HL-60/S4 treated with retinoic acid at 250 ng/mL for 4 days and 3 days (cell line): Measurements from ENCODE around the gene TMCO6.
"Not testable (repeated sequence)": the region's sequence is repeated elsewhere in the genome, so short reads cannot be mapped to it uniquely, and the experiment has no call there.

Experiments used
- in situ Hi-C: fragments of 300-500 bp; cut with MboI; formaldehyde crosslinking; loops from 2 replicates; pipeline ENCODE4 v1.7.0; 2022; ENCODE audit warnings: low sequenced_read_pairs

The TMCO6 gene

DNA sequence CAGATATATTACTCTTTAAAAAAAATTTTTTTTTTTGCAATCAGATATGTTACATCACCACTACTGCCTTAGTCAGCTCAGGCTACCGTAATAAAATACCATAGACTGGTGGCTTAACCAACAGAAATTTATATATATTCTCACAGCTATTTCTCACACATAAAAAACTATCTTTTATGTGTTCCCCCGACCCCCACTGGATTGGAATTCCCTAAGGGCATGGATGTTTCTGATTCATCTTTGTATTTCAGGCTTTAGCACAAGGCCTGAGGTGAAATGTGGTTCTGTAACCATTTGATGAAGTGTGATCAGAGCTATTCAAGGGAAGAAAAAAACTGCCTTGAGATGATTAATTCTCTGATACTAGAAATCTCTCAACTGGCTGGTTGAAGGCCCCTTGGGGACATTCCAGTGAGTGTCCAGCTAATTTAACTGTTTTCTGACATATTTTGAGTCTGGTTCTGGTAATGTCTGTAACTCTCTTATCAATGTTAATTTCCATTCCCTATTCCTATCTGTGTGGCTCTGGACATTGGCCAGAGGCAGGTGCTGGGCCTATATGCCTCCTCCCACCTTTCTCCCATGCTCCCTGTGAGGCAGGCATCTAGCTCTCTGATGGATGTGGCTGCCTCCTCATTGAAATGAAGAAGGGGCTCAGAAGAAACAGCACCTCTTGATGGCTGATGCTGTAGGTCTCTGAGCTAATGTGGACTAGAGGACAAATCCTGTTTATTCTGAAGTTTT is 8.8 kb upstream of the TMCO6 start:
- in situ Hi-C loops, result no loop called here

DNA sequence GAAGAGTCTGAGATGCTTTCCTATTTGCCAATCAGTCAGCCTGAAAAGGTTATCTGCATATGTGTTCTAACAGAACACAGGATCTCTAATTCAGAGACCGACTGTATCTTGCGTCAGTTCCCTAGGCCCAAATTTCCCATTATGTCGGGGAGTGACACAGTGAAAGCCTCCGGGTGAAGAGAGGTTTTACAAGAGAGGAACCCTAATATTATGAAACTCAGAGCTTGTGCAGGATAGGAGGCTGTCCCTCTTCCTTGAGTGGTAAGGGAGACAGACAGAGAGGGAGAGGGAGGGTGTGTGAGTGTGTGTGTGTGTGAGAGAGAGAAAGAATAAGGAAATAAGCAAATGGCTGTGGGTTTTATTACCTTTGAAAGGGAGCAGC is 8.2 kb upstream of the TMCO6 start:
- in situ Hi-C loops, result no loop called here

DNA sequence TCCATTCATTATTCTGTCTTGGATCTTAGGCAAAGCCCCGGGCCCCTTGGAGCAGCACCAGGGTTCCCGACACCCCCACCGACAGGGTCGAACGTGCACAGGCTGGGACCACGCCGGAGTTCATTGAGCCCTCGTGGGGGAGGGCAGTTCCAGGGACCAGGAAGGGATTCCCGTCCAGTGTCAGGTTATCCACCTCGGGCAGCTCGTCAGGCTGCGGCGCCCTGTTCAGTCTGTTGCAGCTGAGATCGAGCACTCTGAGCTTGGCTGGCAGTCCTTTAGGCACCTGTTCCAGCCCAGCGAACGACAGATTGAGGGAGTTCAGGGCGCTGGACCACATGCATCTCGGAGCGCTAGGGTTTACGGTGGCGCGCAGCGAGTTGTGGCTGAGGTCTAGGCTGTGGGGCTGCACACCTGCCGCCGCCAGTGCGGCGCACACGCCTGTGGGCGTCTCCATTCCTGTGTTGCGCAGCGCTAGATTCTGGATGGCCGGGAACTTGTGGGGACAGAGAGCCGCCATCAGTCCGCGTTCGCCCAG is 7.4 kb upstream of the TMCO6 start:
- in situ Hi-C loops, result no loop called here

DNA sequence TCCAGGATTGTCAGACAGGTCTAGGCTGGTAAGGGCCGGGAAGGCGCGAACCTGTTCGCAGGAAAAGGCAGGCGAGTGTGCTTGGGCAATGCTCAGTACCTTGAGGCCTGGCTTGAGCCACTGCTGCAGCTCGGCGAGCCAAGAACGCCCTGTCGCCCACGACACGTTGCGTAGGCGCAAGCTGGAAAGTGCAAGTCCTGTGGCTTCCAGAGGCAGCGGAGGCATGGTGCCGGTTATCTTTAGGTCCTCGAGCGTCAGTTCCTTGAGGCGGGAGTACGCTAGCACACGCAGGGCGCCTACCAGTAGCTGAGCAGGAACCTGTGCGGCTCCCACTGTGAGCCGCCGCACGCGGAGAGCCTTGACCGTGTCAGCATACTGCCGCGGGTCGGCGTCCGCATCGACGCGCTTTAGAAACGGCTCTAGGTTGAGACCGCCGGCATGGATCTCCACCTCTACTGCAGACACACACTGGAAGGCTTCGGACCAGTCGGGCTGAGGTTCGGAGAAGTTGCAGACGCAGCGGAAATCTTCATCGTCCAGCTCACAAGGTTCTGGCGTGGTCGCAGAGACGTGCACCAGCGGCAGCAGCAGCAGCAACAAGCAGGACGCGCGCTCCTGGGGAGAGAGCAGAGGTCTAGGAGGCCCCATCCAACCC is 6.8 kb upstream of the TMCO6 start:
- in situ Hi-C loops, result no loop called here

DNA sequence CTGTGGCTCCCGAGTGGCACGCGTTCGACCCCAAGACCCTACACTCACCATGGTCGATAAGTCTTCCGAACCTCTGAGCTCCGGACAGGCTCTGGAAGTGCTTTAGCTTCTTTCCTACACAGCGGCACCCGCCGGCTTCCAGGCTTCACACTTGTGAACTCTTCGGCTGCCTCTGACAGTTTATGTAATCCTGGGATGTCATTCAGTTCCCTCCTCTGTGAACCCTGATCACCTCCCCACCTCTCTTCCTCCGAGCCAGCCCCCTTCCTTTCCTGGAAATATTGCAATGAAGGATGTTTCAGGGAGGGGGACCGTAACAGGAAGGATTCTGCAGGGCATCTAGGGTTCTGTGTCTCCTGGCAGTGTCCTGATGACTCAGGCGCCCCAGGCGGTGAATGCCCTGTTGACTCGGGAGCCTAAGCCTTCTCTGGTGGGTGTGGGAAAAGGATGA is 6.2 kb upstream of the TMCO6 start, which contains the start of gene CD14:
Gene CD14, minus strand, starts transcription at position 155 of the 451 bp plus-strand sequence. Its CDS starts 104 bp downstream, at position 51.
- in situ Hi-C loops, result no loop called here

DNA sequence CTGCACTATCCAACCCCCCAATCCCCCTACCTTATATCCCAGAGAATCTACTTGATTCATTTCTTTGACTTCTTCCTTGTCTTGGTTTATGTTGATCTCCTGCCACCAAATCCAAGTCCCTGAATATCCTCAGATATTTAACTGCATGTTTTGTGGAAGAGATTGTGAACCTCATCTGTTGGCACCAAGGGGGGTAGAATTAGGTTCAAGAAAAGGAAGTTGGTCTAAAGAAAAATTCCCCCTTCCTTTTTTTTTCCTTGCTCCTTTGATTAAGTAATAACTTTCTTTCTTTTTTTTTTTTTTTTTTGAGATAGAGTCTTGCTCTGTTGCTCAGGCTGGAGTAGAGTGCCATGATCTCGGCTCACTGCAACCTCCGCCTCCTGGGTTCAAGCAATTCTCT is 5.8 kb upstream of the TMCO6 start:
- in situ Hi-C loops, result no loop called here

DNA sequence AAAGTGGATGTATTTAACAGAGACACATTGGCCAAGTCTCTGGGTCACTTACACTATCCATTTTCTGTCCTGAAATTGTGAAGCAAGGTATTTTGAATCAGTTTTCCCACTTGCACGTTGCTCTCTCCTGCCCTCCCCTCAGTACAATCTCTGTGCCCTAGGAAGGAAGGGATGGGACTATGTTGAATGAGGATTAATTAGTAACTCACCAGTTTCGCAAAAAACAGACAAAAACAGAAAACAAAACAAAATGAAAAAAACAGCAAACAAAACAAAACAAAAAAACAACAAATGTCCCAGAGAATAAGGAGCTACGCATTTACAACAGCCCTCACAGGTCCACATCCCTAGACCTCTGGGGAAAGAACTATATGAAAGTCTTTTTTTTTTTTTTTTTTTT is 5.1 kb upstream of the TMCO6 start:
- in situ Hi-C loops, result no loop called here

DNA sequence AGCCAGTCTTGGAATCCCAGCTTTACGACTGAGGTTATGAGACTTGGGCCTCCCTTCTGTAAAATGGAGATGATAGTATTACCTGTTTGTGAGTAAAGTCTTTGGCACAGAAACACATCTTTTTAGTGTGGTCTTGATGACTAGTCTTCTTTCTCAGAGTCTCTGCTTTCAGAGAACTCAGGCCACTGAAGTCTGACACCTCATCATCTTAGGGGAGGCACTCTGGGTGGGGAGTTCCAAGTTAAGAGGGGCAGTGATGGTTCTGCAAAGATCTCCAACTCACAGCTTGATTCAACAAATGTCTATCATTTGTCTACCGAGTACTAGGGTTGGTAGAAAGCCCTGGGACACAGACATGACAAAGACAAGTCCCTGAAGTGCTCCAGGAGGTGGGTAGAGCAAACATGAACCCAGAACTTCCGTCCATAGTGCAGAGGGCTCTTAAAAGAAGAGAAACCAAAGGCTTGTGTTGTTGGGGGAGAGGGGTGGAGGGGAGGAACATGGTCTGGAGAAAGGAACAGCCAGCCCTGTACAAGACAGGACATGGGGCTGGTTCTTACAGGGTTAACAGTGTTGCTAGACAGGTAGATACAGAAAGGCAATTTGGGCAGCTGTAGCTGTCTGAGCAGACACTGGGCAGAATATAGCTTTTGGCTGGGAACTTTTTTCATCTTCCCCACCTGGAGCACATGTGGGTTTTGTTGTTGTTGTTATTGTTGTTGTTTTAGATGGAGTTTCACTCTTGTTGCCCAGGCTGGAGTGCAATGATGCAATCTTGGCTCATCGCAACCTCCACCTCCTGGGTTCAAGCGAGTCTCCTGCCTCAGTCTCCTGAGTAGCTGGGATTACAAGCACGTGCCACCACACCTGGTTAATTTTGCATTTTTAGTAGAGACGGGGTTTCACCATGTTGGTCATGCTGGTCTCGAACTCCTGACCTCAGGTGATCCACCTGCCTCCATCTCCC is 3.7 kb upstream of the TMCO6 start:
- in situ Hi-C loops, result no loop called here

DNA sequence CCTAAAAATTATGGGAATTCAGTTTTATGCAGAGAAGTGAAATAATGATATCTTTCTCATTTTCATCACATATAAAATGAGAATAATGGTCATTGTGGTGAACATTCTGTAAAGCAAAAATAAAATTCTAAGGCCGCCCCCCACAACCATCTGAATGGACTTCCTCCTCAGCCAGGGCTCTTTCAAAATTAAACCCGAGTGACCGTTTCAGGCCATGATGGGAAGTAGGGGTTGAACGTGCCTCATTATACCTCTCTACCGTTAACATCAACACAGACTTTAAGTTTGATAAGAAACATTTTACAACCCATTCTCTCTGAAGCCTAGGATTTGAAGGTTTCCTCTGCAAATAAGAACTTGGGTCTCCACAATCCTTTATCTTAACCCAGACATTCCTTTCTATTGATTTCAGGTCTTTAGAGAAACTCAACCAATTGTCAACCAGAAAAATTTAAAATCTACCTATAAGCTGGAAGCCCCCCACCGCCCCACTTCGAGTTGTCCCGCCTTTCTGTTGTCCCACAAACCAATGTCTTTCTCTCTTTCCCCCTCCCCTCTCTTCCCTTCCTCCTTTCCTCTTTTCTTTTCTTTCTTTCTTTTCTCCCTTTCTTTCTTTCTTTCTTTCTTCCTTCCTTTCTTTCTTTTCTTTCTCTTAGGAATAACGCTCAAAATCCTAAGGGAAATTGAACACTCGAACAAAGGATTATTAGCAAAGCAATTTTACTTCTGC is 1.7 kb upstream of the TMCO6 start:
- in situ Hi-C loops, result no loop called here

DNA sequence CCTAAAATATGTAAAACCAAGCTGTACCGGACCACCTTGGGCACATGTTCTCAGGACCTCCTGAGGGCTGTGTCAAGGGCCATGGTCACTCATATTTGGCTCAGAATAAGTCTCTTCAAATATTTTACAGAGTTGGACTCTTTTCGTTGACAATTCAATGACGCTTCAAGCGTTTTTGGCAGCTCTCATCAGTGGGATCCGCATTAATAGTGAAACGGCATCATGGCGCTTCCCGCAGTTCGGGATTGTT is 428 bp upstream of the TMCO6 start:
- in situ Hi-C loops, result not testable (repeated sequence)

DNA sequence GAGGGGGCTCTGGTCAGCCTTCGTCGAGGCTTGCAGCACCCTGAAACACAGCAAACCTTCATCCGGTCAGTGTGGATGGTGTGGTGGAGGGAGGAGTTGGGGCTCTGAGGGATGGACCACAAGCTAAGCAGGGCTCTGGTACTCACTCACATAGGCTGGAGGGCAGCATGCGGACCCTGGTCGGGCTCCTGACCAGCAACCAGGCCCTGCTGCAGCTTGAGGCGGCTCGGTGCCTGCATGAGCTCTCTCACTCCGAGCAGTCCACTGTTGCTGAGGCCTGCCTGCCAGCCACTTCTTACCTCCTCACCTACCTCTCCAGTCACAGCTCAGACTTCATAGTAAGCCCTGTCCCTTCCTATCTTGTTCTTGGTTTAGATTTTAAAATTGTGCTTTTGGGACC is 2.5 kb downstream of the TMCO6 start:
- in situ Hi-C loops, result no loop called here

DNA sequence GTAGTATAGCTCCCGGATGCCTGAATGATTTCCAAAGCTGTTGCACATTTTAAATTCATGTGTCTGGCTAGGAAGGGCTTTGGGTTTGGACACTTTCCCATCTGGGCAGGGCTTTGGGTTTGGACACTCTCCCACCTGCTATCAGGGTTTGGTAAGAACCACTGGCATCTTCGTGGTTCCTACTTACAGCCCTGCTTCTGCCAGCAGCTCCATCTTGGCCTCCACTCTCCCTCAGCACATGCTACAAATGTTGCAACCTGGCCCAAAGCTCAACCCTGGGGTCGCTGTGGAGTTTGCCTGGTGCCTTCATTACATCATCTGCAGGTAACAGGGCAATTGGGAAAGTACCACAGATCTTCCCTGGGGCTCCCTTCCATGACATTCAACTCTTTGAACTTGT is 3.5 kb downstream of the TMCO6 start:
- in situ Hi-C loops, result no loop called here

DNA sequence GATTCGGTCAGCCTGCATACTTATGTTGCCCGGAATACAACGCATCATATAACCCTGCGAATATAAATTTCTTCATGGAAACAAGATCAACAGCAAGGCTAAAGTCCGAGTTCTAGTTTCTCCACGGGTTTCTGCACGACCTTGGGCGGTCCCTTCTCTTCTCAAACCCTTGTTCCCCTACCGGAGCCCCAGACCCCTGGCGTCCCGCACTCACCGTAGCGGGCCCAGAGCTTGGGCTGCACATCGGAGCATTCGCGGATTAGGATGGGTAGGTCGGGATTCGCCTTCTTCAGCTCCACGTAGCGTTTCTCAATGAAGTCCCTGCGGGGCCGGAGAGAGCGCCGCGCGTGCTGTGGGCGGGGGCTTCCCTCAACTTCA is 7.8 kb downstream of the TMCO6 start:
- in situ Hi-C loops, result no loop called here

DNA sequence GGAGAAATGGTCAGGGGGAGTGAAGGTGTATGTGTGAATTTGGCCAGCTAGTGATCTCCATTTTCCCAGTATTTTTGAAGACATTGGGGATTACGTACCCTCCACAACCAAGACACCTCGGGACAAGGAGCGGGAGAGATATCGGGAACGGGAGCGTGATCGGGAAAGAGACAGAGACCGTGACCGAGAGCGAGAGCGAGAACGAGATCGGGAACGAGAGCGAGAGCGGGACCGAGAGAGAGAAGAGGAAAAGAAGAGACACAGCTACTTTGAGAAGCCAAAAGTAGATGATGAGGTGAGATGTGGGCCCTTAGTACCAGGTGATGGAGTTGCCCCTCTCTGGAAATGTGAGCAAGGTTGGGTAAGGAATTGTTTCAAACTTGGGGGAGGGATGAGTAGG is 19.6 kb downstream of the TMCO6 start:
- in situ Hi-C loops, result no loop called here

DNA sequence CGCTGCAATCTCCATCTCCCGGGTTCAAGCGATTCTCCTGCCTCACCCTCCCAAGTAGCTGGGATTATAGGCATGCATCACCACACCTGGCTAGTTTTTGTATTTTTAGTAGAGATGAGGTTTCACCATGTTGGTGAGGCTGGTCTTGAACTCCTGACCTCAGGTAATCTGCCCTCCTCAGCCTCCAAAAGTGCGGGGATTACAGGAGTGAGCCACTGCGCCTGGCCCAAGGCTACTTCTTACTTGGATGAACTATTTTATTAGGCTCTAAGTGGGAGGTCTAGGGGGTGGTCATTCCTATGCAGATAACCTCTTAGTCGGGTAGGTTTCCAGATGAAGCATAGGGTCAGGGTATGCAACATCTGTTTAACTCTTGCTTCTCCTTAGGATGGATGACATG is 21.1 kb downstream of the TMCO6 start:
- in situ Hi-C loops, result not testable (repeated sequence)

DNA sequence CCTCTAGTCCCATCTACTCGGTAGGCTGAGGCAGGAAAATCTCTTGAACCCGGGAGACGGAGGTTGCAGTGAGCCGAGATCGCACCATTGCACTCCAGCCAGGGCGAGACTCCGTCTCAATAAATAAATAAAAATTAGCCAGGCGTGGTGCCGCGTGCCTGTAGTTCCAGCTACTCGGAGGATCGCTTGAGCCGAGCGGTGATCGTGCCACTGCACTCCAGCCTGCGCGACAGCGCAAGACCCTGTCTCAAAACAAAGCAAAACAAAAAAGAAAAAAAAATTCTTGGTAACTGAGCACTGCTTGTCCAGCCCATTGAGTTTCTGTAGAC is 24.7 kb downstream of the TMCO6 start:
- in situ Hi-C loops, result no loop called here

DNA sequence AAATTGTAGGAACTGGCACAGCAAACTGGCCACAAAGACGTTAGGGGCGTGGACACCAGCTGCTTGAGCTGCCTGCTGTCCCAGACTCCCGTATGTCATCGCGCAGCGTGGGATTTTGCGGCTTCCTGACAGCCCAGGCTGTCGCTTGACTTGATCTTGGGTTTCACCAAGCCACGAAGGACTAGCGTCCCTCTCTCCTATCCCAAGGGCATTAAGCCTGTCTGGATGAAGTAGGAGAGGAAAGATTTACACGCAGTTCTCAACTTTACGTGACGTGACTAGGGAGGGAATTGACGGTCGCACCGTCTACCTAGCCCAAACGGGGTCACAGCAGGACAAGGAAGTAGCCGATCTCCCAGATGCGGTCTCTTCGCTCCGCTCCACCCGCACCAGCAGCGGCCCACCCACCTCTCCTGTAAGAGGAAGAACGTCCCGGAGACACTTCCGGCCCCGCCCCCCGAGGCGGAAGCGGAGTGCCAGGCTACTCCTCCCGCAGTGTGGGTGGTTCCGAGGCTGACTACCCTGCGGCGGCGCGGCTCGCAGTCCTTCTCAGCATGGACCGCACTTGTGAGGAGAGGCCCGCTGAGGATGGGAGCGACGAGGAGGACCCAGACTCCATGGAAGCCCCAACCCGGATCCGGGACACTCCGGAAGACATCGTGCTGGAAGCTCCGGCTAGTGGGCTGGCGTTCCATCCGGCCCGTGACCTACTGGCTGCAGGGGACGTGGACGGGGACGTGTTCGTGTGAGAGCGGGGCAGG is 25.3 kb downstream of the TMCO6 start, which contains the start of gene WDR55:
Gene WDR55, plus strand, starts transcription at position 546 of the 761 bp plus-strand sequence. Its CDS starts 9 bp downstream, at position 555.
- in situ Hi-C loops, result no loop called here

DNA sequence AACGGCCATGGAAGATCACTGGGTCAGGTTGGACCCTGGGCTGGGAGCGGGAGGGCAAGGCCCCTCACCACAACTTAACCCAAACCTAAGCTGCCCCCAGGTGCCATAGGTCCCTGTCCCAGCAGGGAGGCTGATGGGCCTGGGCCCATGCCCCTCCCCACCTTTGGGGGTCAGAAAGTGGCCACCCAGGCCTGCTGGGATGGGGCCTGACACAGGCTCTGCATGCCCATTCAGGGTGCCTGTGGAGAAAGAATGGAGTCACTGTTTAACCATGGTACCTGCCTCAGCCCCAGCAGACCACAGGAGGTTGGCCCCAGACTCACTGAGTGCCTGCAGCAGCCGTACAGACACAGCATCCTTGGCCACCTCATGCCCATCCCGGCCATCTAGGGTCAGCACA is 31.8 kb downstream of the TMCO6 start:
- in situ Hi-C loops, result not testable (repeated sequence)

DNA sequence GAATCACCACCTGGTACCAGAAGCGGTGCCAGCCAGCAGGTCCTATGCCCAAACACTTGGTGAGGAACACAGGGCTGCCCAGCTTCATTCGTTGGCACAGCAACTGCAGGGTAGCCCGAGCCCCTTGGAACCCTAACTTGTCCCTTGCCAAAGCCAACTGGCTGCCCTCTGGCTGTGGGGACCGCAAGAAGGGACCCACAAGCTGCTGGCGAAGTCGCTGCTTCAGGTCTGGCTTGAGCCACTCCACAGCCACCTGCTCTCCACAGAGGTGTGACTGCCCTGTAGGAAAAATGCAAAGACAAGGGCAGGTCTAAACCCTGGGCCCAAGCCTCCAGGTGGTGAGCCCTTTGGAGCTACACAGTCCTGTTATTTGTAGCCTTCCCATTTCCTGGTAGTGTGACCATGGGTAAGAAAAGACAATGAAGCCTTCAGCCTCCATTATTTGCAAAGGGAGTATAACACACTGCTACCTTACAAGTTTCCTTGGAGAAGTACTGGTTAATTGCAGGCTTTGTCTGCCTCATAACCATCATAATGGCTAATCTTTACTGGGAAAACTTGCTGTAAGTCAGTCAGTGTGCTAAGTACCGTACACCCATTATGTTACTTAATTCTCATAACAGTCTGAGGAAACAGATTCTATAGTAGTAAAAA is 32.3 kb downstream of the TMCO6 start:
- in situ Hi-C loops, result no loop called here
